ENCODE measurements around the gene TROAP. TPM values are rescaled to one million over a fixed set of nuclear protein-coding genes. Genes with fewer than 3 reads are reported as not detected.

The TROAP gene
- total and polyA plus RNA-seq, 9 of the 15 experiments (the other 6 are each of a cell fraction or from before 2014, with no cell fraction given): 46.4 to 171 (median 59.8) TPM

- peak; percentile 40; the same call in 1 of the 2 replicates for TF ChIP-seq REST (IDR thresholded peaks at IDR 0.05; ENCODE audit: borderline replicate concordance)
- no peak for TF ChIP-seq REST (CRISPR knock-in tag; IDR thresholded peaks at IDR 0.05; ENCODE audit: low read depth)
- no peak for TF ChIP-seq MEF2D (tag; conservative IDR thresholded peaks at IDR 0.05; ENCODE audit: low read depth)
- TF ChIP-seq ZNF785 (CRISPR knock-in tag; IDR thresholded peaks at IDR 0.05): no peak
- TF ChIP-seq MAFK (IDR thresholded peaks at IDR 0.05; ENCODE audit: low read length): no peak
- TF ChIP-seq NBN (IDR thresholded peaks at IDR 0.05; ENCODE audit: low read depth): 0 out of 2 replicates have a peak, but pooled peaks have one; percentile 28
- no peak for TF ChIP-seq MNT (conservative IDR thresholded peaks at IDR 0.05)
- TF ChIP-seq BRCA1 (IDR thresholded peaks at IDR 0.05): no peak
- TF ChIP-seq BRCA1 (CRISPR knock-in tag; IDR thresholded peaks at IDR 0.05): no peak
- no peak for TF ChIP-seq ZNF408 (CRISPR knock-in tag; IDR thresholded peaks at IDR 0.05; ENCODE audit: low read depth)
- TF ChIP-seq ZNF707 (CRISPR knock-in tag; conservative IDR thresholded peaks at IDR 0.05): no peak
- TF ChIP-seq ATF1 (CRISPR knock-in tag; IDR thresholded peaks at IDR 0.05): no peak
- no peak for TF ChIP-seq ATF1 (tag; IDR thresholded peaks at IDR 0.05)
- TF ChIP-seq FOSL1 (tag; conservative IDR thresholded peaks at IDR 0.05): no peak
- TF ChIP-seq ZBTB12 (CRISPR knock-in tag; IDR thresholded peaks at IDR 0.05): no peak
- TF ChIP-seq SNRNP70 (optimal IDR thresholded peaks at IDR 0.05; ENCODE audit: low read depth, low read length): no peak
Measured at GRCh38 chr12:49296034-49296835, 26.8 kb upstream of the TROAP start (continued).

Measured in K562 (cell line).